Measurements from ENCODE around the gene UBE2E2.

UBE2E2 gene

DNA sequence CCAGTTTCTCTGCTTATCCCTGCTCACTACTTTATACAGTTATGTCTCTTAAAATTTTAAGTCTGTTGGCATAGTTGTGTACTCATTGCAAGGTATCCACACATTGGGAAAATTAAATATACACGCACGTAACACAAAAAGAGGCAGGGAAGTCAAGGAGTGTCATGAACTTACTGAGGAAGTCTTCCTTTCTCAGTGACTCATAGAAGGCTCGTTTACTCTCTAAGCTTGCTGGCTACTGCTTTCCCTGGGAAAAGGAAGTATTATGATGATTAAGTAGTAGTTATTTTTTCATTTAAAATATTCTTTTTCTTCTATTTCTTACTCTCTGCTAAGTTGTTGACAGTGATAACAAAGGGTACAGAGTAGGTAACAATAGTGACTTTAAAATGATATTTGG is 287.3 kb downstream of the UBE2E2 start:
- no peak overlapping the region for H3K4me3 ChIP-seq (ENCODE audit: low read depth, low read length)
- no peak for TF ChIP-seq CTCF (IDR thresholded peaks at IDR 0.05; ENCODE audit: insufficient read depth, low read length, missing control alignments)
- CTCF ChIA-PET = no interaction called here
- DNase-seq (ENCODE audit: low read depth, low spot score) = no peak
- POLR2A ChIA-PET = no interaction called here

- CTCF ChIA-PET = interaction anchor here (0.6 kb wide), 1 partner anchor 20 kb away, joined by 3 read pairs; no protein-coding TSS in a partner anchor
- H3K4me3 ChIP-seq (ENCODE audit: low read depth, low read length) = no peak overlapping the region
- DNase-seq (ENCODE audit: low read depth, low spot score) = no peak
- POLR2A ChIA-PET = no interaction called here
- no peak for TF ChIP-seq CTCF (IDR thresholded peaks at IDR 0.05; ENCODE audit: insufficient read depth, low read length, missing control alignments)
Observed at GRCh38 chr3:23492057-23492456, 288.9 kb downstream of the UBE2E2 start.

DNA sequence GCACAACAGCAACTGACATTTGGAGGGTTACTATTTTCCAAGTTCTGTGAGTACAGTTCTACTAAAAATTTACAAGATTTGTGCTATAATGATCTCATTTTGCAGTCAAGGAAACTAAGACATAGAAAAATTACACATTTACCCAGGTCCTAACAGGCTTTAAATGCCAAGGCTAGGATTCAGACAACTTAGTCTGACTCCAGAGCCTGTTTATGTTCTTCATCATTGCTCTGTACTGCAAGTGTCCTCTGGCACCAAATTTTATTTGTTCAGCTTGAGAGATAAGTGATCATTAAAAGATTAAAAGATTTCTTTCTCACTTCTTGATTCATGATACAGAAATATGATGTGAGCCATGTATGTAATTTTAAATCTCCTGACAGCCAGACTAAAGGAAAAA is 290.8 kb downstream of the UBE2E2 start:
- POLR2A ChIA-PET = no interaction called here
- no peak for TF ChIP-seq CTCF (IDR thresholded peaks at IDR 0.05; ENCODE audit: insufficient read depth, low read length, missing control alignments)
- CTCF ChIA-PET = interaction anchor here (1.0 kb wide), 1 partner anchor 38 kb away, joined by 3 read pairs; no protein-coding TSS in a partner anchor
- no peak overlapping the region for H3K4me3 ChIP-seq (ENCODE audit: low read depth, low read length)
- DNase-seq (ENCODE audit: low read depth, low spot score) = no peak

GRCh38 chr3:23494967-23495366 is 291.8 kb downstream of the UBE2E2 start:
- no peak for DNase-seq (ENCODE audit: low read depth, low spot score)
- H3K4me3 ChIP-seq (ENCODE audit: low read depth, low read length) = no peak overlapping the region
- POLR2A ChIA-PET = no interaction called here
- no peak for TF ChIP-seq CTCF (IDR thresholded peaks at IDR 0.05; ENCODE audit: insufficient read depth, low read length, missing control alignments)
- CTCF ChIA-PET = interaction anchor here (1.1 kb wide), 1 partner anchor 94 kb away, joined by 4 read pairs; no protein-coding TSS in a partner anchor

DNA sequence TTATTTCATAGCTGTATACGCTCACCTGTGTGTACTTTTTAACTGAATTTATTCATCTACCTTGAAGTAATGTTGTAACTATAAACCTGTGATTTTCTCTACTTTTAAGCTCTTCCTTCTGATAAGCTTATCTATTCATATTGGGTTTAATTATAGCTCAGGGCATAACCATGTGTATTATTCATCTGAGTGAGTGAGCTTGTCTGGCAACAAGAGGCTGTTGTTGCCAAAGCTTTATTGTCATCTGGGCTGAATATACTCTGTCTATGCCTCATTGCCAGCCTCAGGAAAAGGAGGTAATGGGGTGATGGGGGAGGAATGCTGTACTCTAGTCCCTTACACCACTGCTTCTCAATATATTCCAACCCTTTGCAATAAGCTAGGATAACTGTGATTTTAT is 292.4 kb downstream of the UBE2E2 start:
- POLR2A ChIA-PET = no interaction called here
- no peak for TF ChIP-seq CTCF (IDR thresholded peaks at IDR 0.05; ENCODE audit: insufficient read depth, low read length, missing control alignments)
- CTCF ChIA-PET = interaction anchor here (1.1 kb wide), 1 partner anchor 94 kb away, joined by 4 read pairs; no protein-coding TSS in a partner anchor
- DNase-seq (ENCODE audit: low read depth, low spot score) = no peak
- H3K4me3 ChIP-seq (ENCODE audit: low read depth, low read length) = no peak overlapping the region

GRCh38 chr3:23496165-23496564 is 293.0 kb downstream of the UBE2E2 start:
- DNase-seq (ENCODE audit: low read depth, low spot score) = no peak
- TF ChIP-seq CTCF (IDR thresholded peaks at IDR 0.05; ENCODE audit: insufficient read depth, low read length, missing control alignments) = no peak
- no peak overlapping the region for H3K4me3 ChIP-seq (ENCODE audit: low read depth, low read length)
- CTCF ChIA-PET = interaction anchor here (1.1 kb wide), 1 partner anchor 95 kb away, joined by 4 read pairs; no protein-coding TSS in a partner anchor
- POLR2A ChIA-PET = no interaction called here
